A549 (cell line): ENCODE data around the gene TMPRSS9. TPM values are rescaled to one million over a fixed set of nuclear protein-coding genes. Genes with fewer than 3 reads are reported as not detected.
A peak's percentile ranks its signal among the peaks of the same experiment; 100 is the strongest.

Experiments
- ATAC-seq, 2 experiments: fragments of 200-7000 bp in 1 of 2; fragments of >200 bp in 1 of 2; cut with Nextera tagmentation in 1 of 2; cut with Tn5 transposase in 1 of 2; 3 replicates each; pipeline versions ENCODE4 v1.8.0 to v1.9.1; 2018 to 2020; ENCODE audit warnings: mild to moderate bottlenecking in 1 of 2, moderate library complexity in 1 of 2
- CTCF ChIA-PET: fragments of 300-600 bp; sonication (Branson Sonifier 250); formaldehyde crosslinking; extraction: SDS; loops from one replicate; lab custom pipeline; 2021; ENCODE audit warnings: antibody characterized with exemption, inconsistent platforms; lab: Yijun Ruan, JAX
- POLR2A ChIA-PET: fragments of 350-600 bp; formaldehyde crosslinking; extraction: SDS; loops from one replicate; lab custom pipeline; 2021; ENCODE audit warnings: antibody characterized with exemption, inconsistent platforms; lab: Yijun Ruan, JAX
- DNase-seq, 2 experiments: peaks; one replicate each; pipeline versions ENCODE4 v3.0.0 to v3.0.0-alpha.2; 2011 to 2016; ENCODE audit warnings: low read depth in 1 of 2, low spot score in 1 of 2
- FAIRE-seq: peaks from 2 replicates; lab custom pipeline; 2011; peaks lifted over from hg19 to GRCh38; lab: Jason Lieb, UNC
- H3K27ac ChIP-seq, 2 experiments: fragments of >200 bp; sonication (Bioruptor Twin); formaldehyde crosslinking; 3 replicates each; pipeline ENCODE4 v1.5.1; 2016 to 2017
- H3K4me1 ChIP-seq: fragments of >200 bp; sonication (Bioruptor Twin); formaldehyde crosslinking; 3 replicates; pipeline ENCODE4 v1.6.1; 2016
- H3K4me2 ChIP-seq: fragments of >200 bp; sonication (Bioruptor Twin); formaldehyde crosslinking; 3 replicates; pipeline ENCODE4 v1.6.1; 2016
- H3K4me3 ChIP-seq: fragments of >200 bp; sonication (Bioruptor Twin); formaldehyde crosslinking; 3 replicates; pipeline ENCODE4 v1.5.1; 2016
- H3K9me3 ChIP-seq: fragments of >200 bp; sonication (Bioruptor Twin); formaldehyde crosslinking; 3 replicates; pipeline ENCODE4 v1.6.1; 2016
- BHLHE40 ChIP-seq: IDR thresholded peaks from 2 replicates; pipeline ENCODE4 v1.6.1; 2012; ENCODE audit warnings: low read depth, low read length, inconsistent platforms
- CBX8 ChIP-seq: fragments of 200-600 bp; sonication (generic); IDR thresholded peaks from 2 replicates; pipeline ENCODE4 v1.6.1; 2016
- EHMT2 ChIP-seq: fragments of 200-600 bp; sonication (generic); IDR thresholded peaks from 2 replicates; pipeline ENCODE4 v1.6.1; 2016; ENCODE audit warnings: antibody characterized with exemption, low read depth, mild to moderate bottlenecking, moderate library complexity
- FOXS1 ChIP-seq: fragments of 250-450 bp; sonication (Bioruptor Pico); IDR thresholded peaks from 2 replicates; pipeline ENCODE4 v1.5.0; 2020; ENCODE audit warnings: mild to moderate bottlenecking, moderate library complexity
- HEYL ChIP-seq: fragments of 250-450 bp; sonication (Bioruptor Pico); IDR thresholded peaks from 2 replicates; pipeline ENCODE4 v1.8.0; 2021; ENCODE audit warnings: mild to moderate bottlenecking, moderate library complexity
- HOXA7 ChIP-seq: fragments of 250-450 bp; sonication (Bioruptor Pico); IDR thresholded peaks from 2 replicates; pipeline ENCODE4 v1.5.0; 2020; ENCODE audit warnings: mild to moderate bottlenecking, moderate library complexity
- HOXB13 ChIP-seq: fragments of 250-450 bp; sonication (Bioruptor Pico); IDR thresholded peaks from 2 replicates; pipeline ENCODE4 v1.5.0; 2020; ENCODE audit warnings: low read depth, mild to moderate bottlenecking, moderate library complexity
- HOXB5 ChIP-seq: fragments of 250-450 bp; sonication (Bioruptor Pico); IDR thresholded peaks from 2 replicates; pipeline ENCODE4 v1.5.0; 2020; ENCODE audit warnings: mild to moderate bottlenecking, moderate library complexity
- MAZ ChIP-seq: fragments of 150-350 bp; IDR thresholded peaks from 2 replicates; pipeline ENCODE4 v1.6.1; 2014; ENCODE audit warnings: antibody characterized with exemption, low read depth, low read length, borderline replicate concordance
- MYC ChIP-seq: IDR thresholded peaks from 2 replicates; pipeline ENCODE4 v1.6.1; 2012; ENCODE audit warnings: mild to moderate bottlenecking, inconsistent platforms, low read length, improper control_type of control experiment, borderline replicate concordance
- NPAS2 ChIP-seq: fragments of 250-450 bp; sonication (Bioruptor Pico); IDR thresholded peaks from 2 replicates; pipeline ENCODE4 v1.8.0; 2022; ENCODE audit warnings: mild to moderate bottlenecking, moderate library complexity, borderline replicate concordance
- POLR2A ChIP-seq: IDR thresholded peaks from 2 replicates; pipeline ENCODE4 v1.6.1; 2012; ENCODE audit warnings: mild to moderate bottlenecking, low read length
- POLR2AphosphoS2 ChIP-seq: conservative IDR thresholded peaks from 2 replicates; pipeline ENCODE4 v1.6.1; 2012; ENCODE audit warnings: low read length, improper control_type of control experiment, inconsistent platforms
- RCOR1 ChIP-seq: fragments of 150-350 bp; IDR thresholded peaks from 2 replicates; pipeline ENCODE4 v1.6.1; 2014; ENCODE audit warnings: antibody characterized with exemption, low read length, low read depth
- SREBF2 ChIP-seq: fragments of 450-650 bp; IDR thresholded peaks from 2 replicates; pipeline ENCODE4 v1.6.1; 2014; ENCODE audit warnings: mild to moderate bottlenecking, moderate library complexity
- ZFP36 ChIP-seq: fragments of 450-650 bp; IDR thresholded peaks from 2 replicates; pipeline ENCODE4 v1.6.1; 2014; ENCODE audit warnings: borderline replicate concordance; ENCODE audit not compliant: partially characterized antibody
- ZNF302 ChIP-seq: fragments of 250-450 bp; sonication (Bioruptor Pico); IDR thresholded peaks from 2 replicates; pipeline ENCODE4 v1.9.0; 2021; ENCODE audit warnings: inconsistent platforms, mild to moderate bottlenecking, moderate library complexity
- WGBS: methylation state at CpG from one replicate; pipeline ENCODE4 v1.1.6; 2017; ENCODE audit errors: missing lambda C conversion rate; 5-methylcytosine and 5-hydroxymethylcytosine counted together
- polyA plus RNA-seq, 4 experiments: library from polyadenylated mRNA; depleted of rRNA in 3 of 4; stranded (reverse); fragments of >200 nt; fragmentation: RNase III in 1 of 4; extraction: RNeasy Plus Mini Kit Qiagen cat#74134 plus additional on column Dnase treatment in 1 of 4; gene quantifications; 2 replicates in 3 of 4; 3 replicates in 1 of 4; pipeline ENCODE4 v1.2.3, GENCODE V29; 2011 to 2017

The TMPRSS9 gene
- polyA plus RNA-seq, 2 of the 4 experiments (the other 2 are of a cell fraction): 0.01 TPM; not detected in 1

DNA sequence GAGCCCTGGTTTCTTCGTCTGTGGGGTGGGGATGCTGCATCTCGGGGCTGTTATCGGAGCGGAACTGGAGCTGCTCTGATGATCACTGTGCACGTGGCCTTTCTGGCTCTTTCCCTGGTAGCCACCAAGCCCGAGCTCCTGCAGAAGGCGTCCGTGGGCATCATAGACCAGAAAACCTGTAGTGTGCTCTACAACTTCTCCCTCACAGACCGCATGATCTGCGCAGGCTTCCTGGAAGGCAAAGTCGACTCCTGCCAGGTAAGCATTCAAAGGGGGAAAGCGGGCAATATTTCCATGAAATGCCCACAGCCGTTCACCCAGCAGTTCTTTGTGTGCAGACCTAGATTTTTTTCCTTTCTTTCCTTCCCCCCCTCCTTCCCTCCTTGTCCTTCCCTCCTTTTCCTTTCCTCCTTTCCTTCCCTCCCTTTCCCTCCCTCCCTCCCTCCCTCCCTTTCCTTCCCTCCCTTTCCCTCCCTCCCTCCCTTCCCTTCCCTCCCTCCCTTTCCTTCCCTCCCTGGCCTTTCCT is 57.9 kb downstream of the TMPRSS9 start (continued):
- TF ChIP-seq FOXS1 (no peak), EHMT2 (no peak), POLR2A (no peak), NPAS2 (CRISPR knock-in tag) (no peak), HEYL (CRISPR knock-in tag) (no peak), BHLHE40 (no peak)

DNA sequence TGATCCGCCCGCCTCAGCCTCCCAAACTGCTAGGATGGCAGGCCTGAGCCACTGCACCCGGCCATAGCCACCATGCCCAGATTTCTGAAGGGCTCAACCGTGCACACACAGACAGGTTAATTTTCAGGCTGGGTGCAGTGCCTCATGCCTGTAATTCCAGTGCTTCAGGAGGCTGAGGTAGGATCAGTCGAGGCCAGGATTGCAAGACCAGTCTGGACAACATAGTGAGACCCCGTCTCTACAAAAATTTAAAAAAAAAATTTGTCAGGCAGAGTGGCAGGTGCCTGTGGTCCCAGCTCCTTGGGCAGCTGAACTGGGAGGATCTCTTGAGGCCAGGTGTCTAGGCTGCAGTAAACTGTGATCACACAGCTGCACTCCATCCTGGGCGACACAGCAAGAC is 59.7 kb downstream of the TMPRSS9 start:
- H3K27ac ChIP-seq: no peak overlapping the region
- H3K4me3 ChIP-seq: no peak overlapping the region
- TF ChIP-seq BHLHE40 (no peak), HOXB13 (CRISPR knock-in tag) (no peak), RCOR1 (no peak), HOXB5 (CRISPR knock-in tag) (no peak)
- TF ChIP-seq, all 56 proteins: peak for 0
- ATAC-seq (no peak), DNase-seq (no peak), FAIRE-seq (no peak)
- Histone ChIP-seq H3K4me1 (no peaks in the 10 kb centered on the region), H3K9me3 (no peaks in the 10 kb centered on the region), H3K4me2 (no peak overlapping the region)
- ChIA-PET POLR2A (no interaction called here), CTCF (no interaction called here)
- 86% methylated on average over 6 of the region's 7 CpGs for WGBS

DNA sequence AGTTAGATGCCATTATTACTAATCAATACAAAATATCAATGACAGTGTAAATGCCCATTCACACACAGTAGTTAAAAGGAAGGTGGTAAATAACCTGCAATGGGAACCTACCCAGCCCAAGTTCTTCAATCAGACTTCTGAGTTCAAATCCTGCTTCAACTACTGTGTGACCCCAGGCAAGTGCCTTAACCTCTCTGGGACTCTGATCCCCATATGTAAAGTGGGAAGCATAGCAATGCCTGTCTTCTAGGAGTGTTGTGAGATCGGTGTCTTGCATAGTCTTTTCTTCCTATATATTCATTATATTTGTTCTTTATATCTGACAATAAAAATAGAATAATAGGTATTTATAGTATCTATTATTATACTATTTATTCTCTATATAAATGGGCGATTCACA is 60.4 kb downstream of the TMPRSS9 start:
- no peak overlapping the region for H3K4me2 ChIP-seq
- H3K27ac ChIP-seq: no peak overlapping the region
- ChIA-PET CTCF (interaction anchor here (0.6 kb wide), 1 partner anchor 548 kb away, joined by 3 read pairs; no protein-coding TSS in a partner anchor), POLR2A (no interaction called here)
- FAIRE-seq (no peak), ATAC-seq (no peak), DNase-seq (no peak)
- WGBS: 87% methylated on average over 2 of the region's 2 CpGs
- H3K4me1 ChIP-seq: peaks cover 1% of the 10 kb centered on the region; the same call in 1 of the 3 replicates
- TF ChIP-seq ZFP36: peak; percentile 20
- no peak for TF ChIP-seq HOXB13 (CRISPR knock-in tag)
- no peak for TF ChIP-seq NPAS2 (CRISPR knock-in tag)
- TF ChIP-seq HOXA7 (CRISPR knock-in tag): no peak
- TF ChIP-seq CBX8: no peak
- no peak for TF ChIP-seq POLR2AphosphoS2
- no peak for TF ChIP-seq RCOR1
- no peak for TF ChIP-seq MYC
- TF ChIP-seq SREBF2: no peak
- H3K4me3 ChIP-seq: no peak overlapping the region
- no peaks in the 10 kb centered on the region for H3K9me3 ChIP-seq

DNA sequence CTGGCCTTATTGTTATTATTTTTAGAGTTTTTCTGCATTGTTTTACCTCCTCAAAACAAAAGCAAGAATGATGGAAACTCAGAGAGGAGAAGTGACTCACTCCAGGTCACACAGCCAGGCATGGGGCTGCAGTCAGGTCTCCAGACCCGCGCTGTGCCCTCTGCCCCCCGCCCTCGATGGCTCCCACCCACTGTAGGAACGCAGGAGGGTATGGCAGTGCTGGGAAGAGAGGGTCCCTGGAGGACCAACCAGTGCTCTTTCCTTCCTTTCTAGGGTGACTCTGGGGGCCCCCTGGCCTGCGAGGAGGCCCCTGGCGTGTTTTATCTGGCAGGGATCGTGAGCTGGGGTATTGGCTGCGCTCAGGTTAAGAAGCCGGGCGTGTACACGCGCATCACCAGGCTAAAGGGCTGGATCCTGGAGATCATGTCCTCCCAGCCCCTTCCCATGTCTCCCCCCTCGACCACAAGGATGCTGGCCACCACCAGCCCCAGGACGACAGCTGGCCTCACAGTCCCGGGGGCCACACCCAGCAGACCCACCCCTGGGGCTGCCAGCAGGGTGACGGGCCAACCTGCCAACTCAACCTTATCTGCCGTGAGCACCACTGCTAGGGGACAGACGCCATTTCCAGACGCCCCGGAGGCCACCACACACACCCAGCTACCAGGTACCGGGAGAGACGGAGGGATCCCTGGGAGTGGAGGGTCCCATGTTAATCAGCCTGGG is 61.7 kb downstream of the TMPRSS9 start:
- POLR2A ChIA-PET: no interaction called here
- Histone ChIP-seq H3K4me3 (no peak overlapping the region), H3K4me2 (no peak overlapping the region), H3K9me3 (no peaks in the 10 kb centered on the region), H3K27ac (no peak overlapping the region), H3K4me1 (peaks cover 10% of the 10 kb centered on the region; the same call in 2 of the 3 replicates)
- CTCF ChIA-PET: no interaction called here
- TF ChIP-seq MAZ: no peak
- no peak for TF ChIP-seq ZNF302 (CRISPR knock-in tag)
- TF ChIP-seq CBX8: no peak
- 91% methylated on average over 11 of the region's 23 CpGs for WGBS
- ATAC-seq (no peak), DNase-seq (no peak), FAIRE-seq (no peak)
